GM21423 (cell line): ENCODE measurements around the gene PRR20A.
"Not testable (repeated sequence)": the region's sequence is repeated elsewhere in the genome, so short reads cannot be mapped to it uniquely, and the experiment has no call there.

Source experiments
- ATAC-seq: cut with Tn5 transposase; IDR thresholded peaks from one replicate; pipeline ENCODE4 v1.9.1; 2021; ENCODE audit warnings: mild to moderate bottlenecking, moderate library complexity; ENCODE audit not compliant: unreplicated experiment

Gene PRR20A

DNA sequence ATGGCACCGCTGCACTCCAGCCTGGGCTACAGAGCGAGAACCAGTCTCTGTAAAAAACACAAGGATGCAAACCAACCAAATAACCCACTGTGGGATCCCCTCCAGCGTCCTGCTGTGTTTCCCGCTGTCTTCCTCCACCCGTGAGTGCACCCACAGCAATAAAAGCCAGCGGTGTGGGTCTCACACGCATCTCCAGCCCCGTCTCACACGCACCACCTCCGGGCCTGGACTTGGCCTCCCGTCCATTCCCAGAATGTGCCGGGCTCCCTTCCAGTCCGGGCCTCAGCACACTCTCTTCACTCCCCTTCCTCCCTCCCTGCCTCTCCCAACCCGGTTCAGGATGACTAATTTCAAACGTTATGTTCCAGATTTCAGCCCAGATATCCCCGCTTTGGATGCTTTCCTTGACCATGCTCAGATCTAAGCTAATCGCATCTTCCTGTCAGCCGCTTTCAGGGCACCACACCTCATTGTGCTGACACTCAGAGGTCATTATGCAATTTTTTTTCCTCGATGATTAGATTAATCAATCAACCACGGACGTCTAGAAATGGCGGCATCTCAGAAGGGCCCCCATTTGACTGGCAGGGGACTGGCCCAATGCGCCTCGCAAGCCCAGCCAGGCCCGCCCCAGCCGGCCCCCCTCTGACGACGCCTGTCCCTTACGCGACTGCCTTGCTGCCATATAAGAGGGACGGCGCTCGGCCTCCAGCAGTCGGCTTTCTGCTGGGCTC, at the start of gene PRR20A:
TSS of gene PRR20A (plus strand) at position 684 of the 734 bp plus-strand sequence. CDS start 387 bp downstream, outside the sequence.
- ATAC-seq: not testable (repeated sequence)

DNA sequence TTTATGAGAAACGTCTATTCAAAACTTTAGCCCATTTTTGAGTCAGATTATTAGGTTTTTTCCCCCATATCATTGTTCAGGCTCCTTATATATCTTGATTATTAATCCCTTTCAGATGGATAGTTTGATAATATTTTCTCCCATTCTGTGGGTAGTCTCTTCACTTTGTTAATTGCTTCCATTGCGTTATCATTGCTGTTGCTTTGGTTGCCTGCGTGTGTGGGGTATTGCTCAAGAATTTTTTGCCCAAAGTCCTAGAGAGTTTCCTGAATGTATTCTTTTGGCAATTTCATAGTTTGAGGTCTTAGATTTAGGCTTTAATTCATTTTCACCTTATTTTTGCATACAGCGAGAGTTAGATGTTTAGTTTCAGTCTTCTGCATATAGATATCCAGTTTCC, 25.8 kb upstream of the PRR20A start:
- ATAC-seq: no peak

DNA sequence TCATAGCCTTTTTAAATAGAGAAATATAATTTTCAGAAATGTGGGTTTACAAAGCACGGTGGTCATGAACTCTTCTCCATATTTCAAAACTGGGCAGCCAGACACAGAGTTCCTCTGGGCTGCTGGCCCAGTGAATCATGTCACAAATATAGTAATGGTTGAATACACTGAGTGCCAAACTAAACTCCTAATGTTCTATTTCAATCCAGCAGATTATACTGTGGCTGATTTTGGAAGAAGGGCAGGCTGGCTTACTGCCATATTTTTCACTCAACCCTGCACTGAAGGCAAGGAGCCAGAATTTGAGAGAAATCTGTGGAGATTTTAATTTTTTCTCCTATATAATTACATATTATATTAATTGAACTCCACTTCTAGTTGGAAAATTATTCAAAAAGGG, 17.0 kb upstream of the PRR20A start:
- no peak for ATAC-seq

DNA sequence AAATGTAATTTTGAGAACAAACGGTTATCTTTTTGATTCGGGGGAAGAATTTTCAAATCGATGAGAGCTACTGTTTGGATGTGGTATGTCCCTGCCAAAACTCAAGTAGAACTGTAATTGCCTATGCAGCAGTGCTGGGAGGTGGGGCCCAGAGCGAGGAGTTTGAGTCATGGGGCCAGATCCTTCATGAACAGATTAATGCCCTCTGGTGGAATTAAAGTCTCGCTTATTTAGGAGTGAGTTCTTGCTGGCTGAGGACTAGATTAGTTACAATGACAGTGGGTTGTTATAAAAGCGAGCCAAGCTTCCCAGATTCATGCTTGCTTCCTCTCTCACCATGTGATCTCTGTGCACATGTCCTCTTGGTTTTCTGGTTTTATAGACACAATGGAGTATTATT, 11.8 kb upstream of the PRR20A start:
- no peak for ATAC-seq

DNA sequence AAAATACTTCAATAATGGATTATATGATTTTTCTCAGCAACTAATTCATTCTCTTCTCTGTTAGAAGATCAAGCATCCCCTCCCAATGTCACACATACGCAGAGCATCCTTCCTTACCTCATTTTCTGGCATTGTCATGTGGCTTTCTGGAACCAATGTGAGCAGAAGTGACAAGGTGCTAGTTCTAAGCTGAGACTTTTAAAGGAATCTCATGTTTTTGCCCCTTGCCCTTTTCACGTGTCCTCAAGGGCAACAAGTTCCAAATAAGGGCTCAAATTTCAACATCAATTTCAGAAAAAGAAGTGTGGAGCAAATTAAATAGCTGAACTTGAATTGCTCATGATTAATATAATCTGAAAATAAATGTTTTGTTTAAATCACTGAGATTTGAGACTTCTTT, 4.6 kb upstream of the PRR20A start:
- ATAC-seq: no peak

DNA sequence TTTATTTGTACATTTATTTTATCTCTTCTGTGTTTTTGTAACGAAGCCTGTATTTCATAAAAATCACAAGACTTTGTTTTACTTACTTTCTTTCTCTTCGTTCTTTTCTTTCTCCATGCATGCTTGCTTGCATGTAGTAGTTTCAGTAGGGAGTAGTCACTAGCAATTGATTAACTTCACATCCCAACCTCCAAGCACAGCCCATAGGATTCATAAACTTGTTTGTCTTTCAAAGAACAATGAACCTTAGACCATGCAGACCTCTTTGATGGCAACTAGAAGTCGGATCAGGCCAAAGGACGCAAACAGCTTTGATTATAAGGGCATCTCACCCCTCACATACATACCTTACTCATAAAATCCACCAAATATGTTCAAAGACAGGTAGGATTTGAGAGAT, 3.1 kb upstream of the PRR20A start:
- ATAC-seq: no peak

DNA sequence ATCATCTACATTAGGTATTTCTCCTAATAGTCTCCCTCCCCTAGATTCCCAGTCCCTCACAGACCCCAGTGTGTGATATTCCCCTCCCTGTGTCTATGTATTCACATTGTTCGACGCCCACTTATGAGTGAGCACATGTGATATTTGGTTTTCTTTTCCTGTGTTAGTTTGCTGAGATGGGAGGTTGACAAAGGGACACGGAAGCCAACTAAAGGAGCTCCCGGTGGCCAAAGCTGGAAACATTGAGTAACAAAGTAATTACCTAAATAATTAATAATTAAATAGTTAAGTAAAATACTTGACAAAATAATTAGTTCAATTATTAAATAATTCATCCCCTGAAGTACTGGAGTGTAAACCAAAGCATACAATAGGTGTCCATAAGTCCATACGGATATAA, 1.7 kb upstream of the PRR20A start:
- ATAC-seq: no peak

DNA sequence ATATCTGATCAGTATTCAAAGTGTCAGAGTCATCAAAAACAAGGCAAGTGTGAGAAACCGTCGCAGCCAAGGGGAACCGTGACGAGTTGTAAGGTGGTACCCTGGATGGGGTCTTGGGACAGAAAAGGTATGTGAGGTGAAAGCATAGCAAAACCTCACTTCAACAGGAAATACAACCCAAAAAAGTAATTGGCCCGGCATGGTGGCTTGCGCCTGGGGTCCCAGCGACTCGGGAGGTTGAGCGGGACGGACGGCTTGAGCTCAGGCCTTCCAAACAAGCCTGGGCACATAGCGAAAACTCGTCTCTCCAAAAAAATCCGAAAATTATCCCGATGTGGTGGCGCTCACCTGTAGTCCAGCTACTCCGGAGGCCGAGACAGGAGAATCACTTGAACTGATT, 937 bp upstream of the PRR20A start:
- not testable (repeated sequence) for ATAC-seq

DNA sequence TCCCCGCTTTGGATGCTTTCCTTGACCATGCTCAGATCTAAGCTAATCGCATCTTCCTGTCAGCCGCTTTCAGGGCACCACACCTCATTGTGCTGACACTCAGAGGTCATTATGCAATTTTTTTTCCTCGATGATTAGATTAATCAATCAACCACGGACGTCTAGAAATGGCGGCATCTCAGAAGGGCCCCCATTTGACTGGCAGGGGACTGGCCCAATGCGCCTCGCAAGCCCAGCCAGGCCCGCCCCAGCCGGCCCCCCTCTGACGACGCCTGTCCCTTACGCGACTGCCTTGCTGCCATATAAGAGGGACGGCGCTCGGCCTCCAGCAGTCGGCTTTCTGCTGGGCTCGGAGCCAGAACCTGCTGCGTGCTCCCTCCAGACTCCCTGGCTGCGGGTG, 6.5 kb downstream of the PRR20A start, which contains the start of gene PRR20B:
TSS of gene PRR20B (plus strand) at position 301 of the 400 bp plus-strand sequence. CDS start 387 bp downstream, outside the sequence.
- ATAC-seq: not testable (repeated sequence)

DNA sequence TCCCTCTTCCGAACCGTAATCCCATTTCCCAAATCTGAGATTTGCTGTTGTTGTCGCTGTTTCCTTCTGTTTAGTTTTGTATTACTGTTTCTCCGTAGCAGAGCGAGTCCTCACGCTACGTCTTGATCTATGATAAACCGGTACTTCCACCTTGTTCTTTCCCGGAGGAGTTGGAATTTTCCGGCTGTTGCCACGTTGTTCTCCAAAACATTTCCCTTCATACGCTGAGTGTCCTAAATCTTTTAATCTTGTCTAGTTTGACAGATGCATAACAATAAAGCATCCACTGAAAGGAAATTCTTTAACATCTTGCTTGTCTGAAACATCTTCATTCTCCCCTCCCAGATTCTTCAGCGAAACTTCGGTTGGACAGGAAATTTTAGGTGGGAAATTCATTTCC, 7.4 kb downstream of the PRR20A start:
- not testable (repeated sequence) for ATAC-seq

DNA sequence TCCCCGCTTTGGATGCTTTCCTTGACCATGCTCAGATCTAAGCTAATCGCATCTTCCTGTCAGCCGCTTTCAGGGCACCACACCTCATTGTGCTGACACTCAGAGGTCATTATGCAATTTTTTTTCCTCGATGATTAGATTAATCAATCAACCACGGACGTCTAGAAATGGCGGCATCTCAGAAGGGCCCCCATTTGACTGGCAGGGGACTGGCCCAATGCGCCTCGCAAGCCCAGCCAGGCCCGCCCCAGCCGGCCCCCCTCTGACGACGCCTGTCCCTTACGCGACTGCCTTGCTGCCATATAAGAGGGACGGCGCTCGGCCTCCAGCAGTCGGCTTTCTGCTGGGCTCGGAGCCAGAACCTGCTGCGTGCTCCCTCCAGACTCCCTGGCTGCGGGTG, 13.0 kb downstream of the PRR20A start, which contains the start of gene PRR20C:
TSS of gene PRR20C (plus strand) at position 301 of the 400 bp plus-strand sequence. CDS start 387 bp downstream, outside the sequence.
- ATAC-seq: not testable (repeated sequence)

DNA sequence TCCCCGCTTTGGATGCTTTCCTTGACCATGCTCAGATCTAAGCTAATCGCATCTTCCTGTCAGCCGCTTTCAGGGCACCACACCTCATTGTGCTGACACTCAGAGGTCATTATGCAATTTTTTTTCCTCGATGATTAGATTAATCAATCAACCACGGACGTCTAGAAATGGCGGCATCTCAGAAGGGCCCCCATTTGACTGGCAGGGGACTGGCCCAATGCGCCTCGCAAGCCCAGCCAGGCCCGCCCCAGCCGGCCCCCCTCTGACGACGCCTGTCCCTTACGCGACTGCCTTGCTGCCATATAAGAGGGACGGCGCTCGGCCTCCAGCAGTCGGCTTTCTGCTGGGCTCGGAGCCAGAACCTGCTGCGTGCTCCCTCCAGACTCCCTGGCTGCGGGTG, 19.6 kb downstream of the PRR20A start, which contains the start of gene PRR20D:
TSS of gene PRR20D (plus strand) at position 301 of the 400 bp plus-strand sequence. CDS start 387 bp downstream, outside the sequence.
- not testable (repeated sequence) for ATAC-seq

DNA sequence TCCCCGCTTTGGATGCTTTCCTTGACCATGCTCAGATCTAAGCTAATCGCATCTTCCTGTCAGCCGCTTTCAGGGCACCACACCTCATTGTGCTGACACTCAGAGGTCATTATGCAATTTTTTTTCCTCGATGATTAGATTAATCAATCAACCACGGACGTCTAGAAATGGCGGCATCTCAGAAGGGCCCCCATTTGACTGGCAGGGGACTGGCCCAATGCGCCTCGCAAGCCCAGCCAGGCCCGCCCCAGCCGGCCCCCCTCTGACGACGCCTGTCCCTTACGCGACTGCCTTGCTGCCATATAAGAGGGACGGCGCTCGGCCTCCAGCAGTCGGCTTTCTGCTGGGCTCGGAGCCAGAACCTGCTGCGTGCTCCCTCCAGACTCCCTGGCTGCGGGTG, 26.2 kb downstream of the PRR20A start, which contains the start of gene PRR20E:
TSS of gene PRR20E (plus strand) at position 301 of the 400 bp plus-strand sequence. CDS start 387 bp downstream, outside the sequence.
- not testable (repeated sequence) for ATAC-seq

DNA sequence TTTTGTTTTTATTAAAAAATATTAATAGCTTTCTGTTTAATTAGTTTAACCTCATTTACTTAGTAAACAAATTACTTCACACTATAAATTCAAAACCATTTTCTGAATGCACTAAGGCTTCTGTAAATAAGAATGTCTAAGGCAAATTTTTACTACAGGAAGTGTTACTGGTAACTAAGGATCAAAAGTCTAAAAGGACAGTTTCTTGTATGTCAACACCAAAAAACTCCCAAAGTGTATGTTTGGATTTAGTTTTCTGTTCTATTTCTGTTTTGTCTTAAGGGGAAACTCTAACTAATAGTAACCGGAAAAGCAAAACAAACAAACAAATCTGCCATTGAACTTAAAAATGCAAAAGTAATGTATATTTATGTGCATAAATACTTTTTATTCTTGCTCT, 50.9 kb downstream of the PRR20A start:
- no peak for ATAC-seq
